DND-41 (cell line): Measurements from ENCODE around the gene SLC6A3.

Experiments
- ATAC-seq: fragments of 200-7000 bp; cut with Tn5 transposase; 3 replicates; pipeline ENCODE4 v1.9.1; 2021; ENCODE audit warnings: low read depth; ENCODE audit not compliant: insufficient read depth
- DNase-seq: peaks from one replicate; pipeline ENCODE4 v3.0.0-alpha.2; 2020
- H2AFZ ChIP-seq: 2 replicates; pipeline ENCODE4 v1.6.0; 2012; ENCODE audit warnings: low read depth, low read length
- H3K27ac ChIP-seq: 2 replicates; pipeline ENCODE4 v1.5.1; 2012; ENCODE audit warnings: low read length, inconsistent platforms
- H3K27me3 ChIP-seq: fragments of 200-600 bp; sonication (generic); 2 replicates; pipeline ENCODE4 v1.6.0; 2012; ENCODE audit warnings: low read length, mild to moderate bottlenecking, inconsistent platforms; ENCODE audit not compliant: insufficient read depth, poor library complexity
- H3K36me3 ChIP-seq: 2 replicates; pipeline ENCODE4 v1.5.1; 2012; ENCODE audit warnings: low read length, inconsistent platforms; ENCODE audit not compliant: insufficient read depth
- H3K4me1 ChIP-seq: 2 replicates; pipeline ENCODE4 v1.5.1; 2012; ENCODE audit warnings: mild to moderate bottlenecking, low read length; ENCODE audit not compliant: insufficient read depth
- H3K4me2 ChIP-seq: 2 replicates; pipeline ENCODE4 v1.6.0; 2012; ENCODE audit warnings: mild to moderate bottlenecking, moderate library complexity, low read length, inconsistent platforms; ENCODE audit not compliant: insufficient read depth
- H3K4me3 ChIP-seq, 2 experiments: fragments of 200-600 bp in 1 of 2; shearing (Covaris generic) in 1 of 2; 2 replicates each; pipeline ENCODE4 v1.5.1; 2012 to 2016; ENCODE audit warnings: inconsistent platforms in 2 of 2, low read length in 2 of 2, mild to moderate bottlenecking in 2 of 2, low read depth in 1 of 2, moderate library complexity in 1 of 2
- H3K79me2 ChIP-seq: 2 replicates; pipeline ENCODE4 v1.6.0; 2012; ENCODE audit warnings: low read length, inconsistent platforms; ENCODE audit not compliant: insufficient read depth
- H3K9ac ChIP-seq: 2 replicates; pipeline ENCODE4 v1.6.0; 2012; ENCODE audit warnings: low read depth, mild to moderate bottlenecking, inconsistent platforms, low read length, moderate library complexity
- H3K9me3 ChIP-seq: 2 replicates; pipeline ENCODE4 v1.5.1; 2012; ENCODE audit warnings: low read length, moderate library complexity, mild to moderate bottlenecking, inconsistent platforms; ENCODE audit not compliant: insufficient read depth, severe bottlenecking
- H4K20me1 ChIP-seq: 2 replicates; pipeline ENCODE4 v1.6.0; 2012; ENCODE audit warnings: low read length; ENCODE audit not compliant: insufficient read depth
- EZH2 ChIP-seq: IDR thresholded peaks from 3 replicates; pipeline ENCODE4 v1.6.1; 2012; ENCODE audit warnings: borderline replicate concordance, low read depth, mild to moderate bottlenecking, moderate library complexity, low read length, inconsistent platforms; ENCODE audit not compliant: severe bottlenecking
- TF ChIP-seq, protein P1 (sequence below): IDR thresholded peaks from 2 replicates; pipeline ENCODE4 v1.5.1; 2012; ENCODE audit warnings: borderline replicate concordance, low read length, moderate library complexity, mild to moderate bottlenecking; ENCODE audit not compliant: poor library complexity, severe bottlenecking; ENCODE audit errors: extremely low read depth

The SLC6A3 gene

GRCh38 chr5:1383886-1384401 is 61.3 kb downstream of the SLC6A3 start:
- no peak overlapping the region for H3K9ac ChIP-seq
- H3K4me3 ChIP-seq = no peak overlapping the region
- peaks cover 20% of the 10 kb centered on the region for H3K4me1 ChIP-seq
- no peaks in the 10 kb centered on the region for H3K36me3 ChIP-seq
- DNase-seq = no peak
- H3K27ac ChIP-seq = no peak overlapping the region
- H3K9me3 ChIP-seq = no peaks in the 10 kb centered on the region
- ATAC-seq = no peak
- no peaks in the 10 kb centered on the region for H3K79me2 ChIP-seq
- TF ChIP-seq EZH2 = no peak
- TF ChIP-seq, protein P1, sequence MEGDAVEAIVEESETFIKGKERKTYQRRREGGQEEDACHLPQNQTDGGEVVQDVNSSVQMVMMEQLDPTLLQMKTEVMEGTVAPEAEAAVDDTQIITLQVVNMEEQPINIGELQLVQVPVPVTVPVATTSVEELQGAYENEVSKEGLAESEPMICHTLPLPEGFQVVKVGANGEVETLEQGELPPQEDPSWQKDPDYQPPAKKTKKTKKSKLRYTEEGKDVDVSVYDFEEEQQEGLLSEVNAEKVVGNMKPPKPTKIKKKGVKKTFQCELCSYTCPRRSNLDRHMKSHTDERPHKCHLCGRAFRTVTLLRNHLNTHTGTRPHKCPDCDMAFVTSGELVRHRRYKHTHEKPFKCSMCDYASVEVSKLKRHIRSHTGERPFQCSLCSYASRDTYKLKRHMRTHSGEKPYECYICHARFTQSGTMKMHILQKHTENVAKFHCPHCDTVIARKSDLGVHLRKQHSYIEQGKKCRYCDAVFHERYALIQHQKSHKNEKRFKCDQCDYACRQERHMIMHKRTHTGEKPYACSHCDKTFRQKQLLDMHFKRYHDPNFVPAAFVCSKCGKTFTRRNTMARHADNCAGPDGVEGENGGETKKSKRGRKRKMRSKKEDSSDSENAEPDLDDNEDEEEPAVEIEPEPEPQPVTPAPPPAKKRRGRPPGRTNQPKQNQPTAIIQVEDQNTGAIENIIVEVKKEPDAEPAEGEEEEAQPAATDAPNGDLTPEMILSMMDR = no peak
- no peak overlapping the region for H2AFZ ChIP-seq
- H3K4me2 ChIP-seq = no peak overlapping the region
- H3K27me3 ChIP-seq = peaks cover 6% of the 10 kb centered on the region
- no peaks in the 10 kb centered on the region for H4K20me1 ChIP-seq

DNA sequence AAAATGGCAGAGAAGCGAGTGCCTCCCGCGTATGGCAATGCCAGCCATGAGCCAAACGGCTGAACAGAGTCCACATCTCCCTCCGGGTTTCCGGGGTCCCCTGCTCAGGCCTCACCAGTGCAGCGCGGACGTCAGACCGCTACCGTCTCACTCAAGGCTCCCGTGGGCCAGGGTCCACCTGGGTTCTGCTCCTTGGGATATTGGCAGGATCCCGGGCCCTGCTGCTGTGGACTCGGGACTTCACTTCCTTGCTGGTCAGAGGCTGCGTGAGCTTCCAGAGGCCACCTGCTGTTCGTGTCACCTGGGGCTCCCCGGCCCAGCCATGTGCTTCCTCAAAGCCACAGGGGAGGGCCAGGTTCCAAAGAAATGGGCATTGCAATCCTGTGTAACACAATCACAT is 61.9 kb downstream of the SLC6A3 start:
- no peak overlapping the region for H3K9ac ChIP-seq
- no peak overlapping the region for H3K27ac ChIP-seq
- DNase-seq = no peak
- no peak for ATAC-seq
- no peaks in the 10 kb centered on the region for H4K20me1 ChIP-seq
- H2AFZ ChIP-seq = no peak overlapping the region
- no peaks in the 10 kb centered on the region for H3K9me3 ChIP-seq
- peaks cover 6% of the 10 kb centered on the region for H3K27me3 ChIP-seq
- no peaks in the 10 kb centered on the region for H3K36me3 ChIP-seq
- H3K79me2 ChIP-seq = no peaks in the 10 kb centered on the region
- H3K4me3 ChIP-seq = no peak overlapping the region
- TF ChIP-seq, protein P1 = no peak
- no peak for TF ChIP-seq EZH2
- no peak overlapping the region for H3K4me2 ChIP-seq
- H3K4me1 ChIP-seq = peaks cover 20% of the 10 kb centered on the region

DNA sequence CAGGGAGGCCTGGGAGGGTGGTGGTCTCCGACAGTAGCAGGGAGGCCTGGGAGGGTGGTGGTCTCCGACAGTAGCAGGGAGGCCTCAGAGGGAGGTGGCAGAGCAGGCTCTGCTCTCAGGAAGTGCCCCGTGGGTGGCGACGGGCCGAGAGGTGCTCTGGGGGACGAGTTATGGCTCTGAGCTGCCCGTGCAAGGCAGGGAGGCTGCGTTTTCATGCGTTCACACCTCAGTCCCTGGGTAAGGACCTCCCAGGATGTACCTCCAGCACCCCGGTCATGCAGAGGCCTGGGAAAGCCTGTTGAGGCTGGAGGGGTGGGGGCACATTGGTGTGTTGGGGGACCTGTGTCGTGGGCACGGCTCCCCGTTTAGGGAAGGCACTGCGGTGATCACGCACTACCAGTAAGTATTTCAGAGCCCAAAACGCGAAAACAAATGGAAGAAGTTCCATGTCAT is 63.0 kb downstream of the SLC6A3 start:
- TF ChIP-seq, protein P1 = no peak
- no peak for TF ChIP-seq EZH2
- H3K79me2 ChIP-seq = no peaks in the 10 kb centered on the region
- no peak overlapping the region for H3K4me3 ChIP-seq
- DNase-seq = no peak
- no peaks in the 10 kb centered on the region for H4K20me1 ChIP-seq
- H3K4me2 ChIP-seq = no peak overlapping the region
- ATAC-seq = no peak
- H3K9me3 ChIP-seq = no peaks in the 10 kb centered on the region
- no peaks in the 10 kb centered on the region for H3K36me3 ChIP-seq
- peaks cover 3% of the 10 kb centered on the region for H3K27me3 ChIP-seq
- H2AFZ ChIP-seq = no peak overlapping the region
- H3K4me1 ChIP-seq = peaks cover 20% of the 10 kb centered on the region
- no peak overlapping the region for H3K9ac ChIP-seq
- H3K27ac ChIP-seq = no peak overlapping the region
